K562 (cell line): Measurements from ENCODE around the gene KAZN. TPM values are rescaled to one million over a fixed set of nuclear protein-coding genes. Genes with fewer than 3 reads are reported as not detected.

Experiments used
- ARID1B ChIP-seq: fragments of 450-650 bp; IDR thresholded peaks from 2 replicates; pipeline ENCODE4 v1.6.1; 2016; ENCODE audit warnings: antibody characterized with exemption, mild to moderate bottlenecking, inconsistent platforms
- BCOR ChIP-seq: fragments of 450-650 bp; IDR thresholded peaks from 2 replicates; pipeline ENCODE4 v1.6.1; 2016
- BRD4 ChIP-seq: fragments of 200-600 bp; sonication (generic); IDR thresholded peaks from 2 replicates; pipeline ENCODE4 v1.6.1; 2017; ENCODE audit warnings: inconsistent platforms
- CBFA2T3 ChIP-seq: fragments of 450-650 bp; IDR thresholded peaks from 2 replicates; pipeline ENCODE4 v1.6.1; 2017
- EWSR1 ChIP-seq: fragments of 450-650 bp; IDR thresholded peaks from 2 replicates; pipeline ENCODE4 v1.6.1; 2018; ENCODE audit warnings: borderline replicate concordance, mild to moderate bottlenecking, low read depth, moderate library complexity; ENCODE audit not compliant: partially characterized antibody
- GATA2 ChIP-seq: sonication (generic); formaldehyde crosslinking; IDR thresholded peaks from 2 replicates; pipeline ENCODE4 v1.4.0; 2020; ENCODE audit warnings: mild to moderate bottlenecking, missing genetic modification reagents
- HDAC6 ChIP-seq: IDR thresholded peaks from 2 replicates; pipeline ENCODE4 v1.6.1; 2012; ENCODE audit warnings: low read depth, mild to moderate bottlenecking, control low read depth, inconsistent platforms, low read length, moderate library complexity
- HNRNPLL ChIP-seq: fragments of 200-400 bp; formaldehyde crosslinking; IDR thresholded peaks from 2 replicates; pipeline ENCODE4 v1.6.1; 2017; ENCODE audit warnings: low read length, low read depth, mild to moderate bottlenecking; ENCODE audit not compliant: poor library complexity, severe bottlenecking
- L3MBTL2 ChIP-seq: fragments of 450-650 bp; IDR thresholded peaks from 2 replicates; pipeline ENCODE4 v1.6.1; 2016; ENCODE audit warnings: mild to moderate bottlenecking, moderate library complexity
- NBN ChIP-seq: fragments of 450-650 bp; IDR thresholded peaks from 2 replicates; pipeline ENCODE4 v1.6.1; 2016; ENCODE audit warnings: low read depth, mild to moderate bottlenecking
- NCOA6 ChIP-seq: fragments of 450-650 bp; IDR thresholded peaks from 2 replicates; pipeline ENCODE4 v1.6.1; 2017; ENCODE audit warnings: mild to moderate bottlenecking
- POLR2A ChIP-seq: fragments of 450-650 bp; conservative IDR thresholded peaks from 2 replicates; pipeline ENCODE4 v1.6.1; 2016
- PYGO2 ChIP-seq: fragments of 450-650 bp; IDR thresholded peaks from 2 replicates; pipeline ENCODE4 v1.6.1; 2016; ENCODE audit warnings: mild to moderate bottlenecking, missing genetic modification characterization, moderate library complexity, missing compliant biosample characterization
- RAD51 ChIP-seq: fragments of 450-650 bp; IDR thresholded peaks from 2 replicates; pipeline ENCODE4 v1.7.1; 2016; ENCODE audit warnings: low read depth, mild to moderate bottlenecking, borderline replicate concordance
- RBM14 ChIP-seq: fragments of 200-400 bp; formaldehyde crosslinking; IDR thresholded peaks from 2 replicates; pipeline ENCODE4 v1.6.1; 2018; ENCODE audit warnings: low read depth, mild to moderate bottlenecking, low read length, moderate library complexity, borderline replicate concordance; ENCODE audit not compliant: insufficient read depth
- TFE3 ChIP-seq: fragments of 450-650 bp; formaldehyde crosslinking; IDR thresholded peaks from 2 replicates; pipeline ENCODE4 v1.4.0; 2020; ENCODE audit warnings: mild to moderate bottlenecking, mixed read lengths
- ZBTB2 ChIP-seq: fragments of 450-650 bp; IDR thresholded peaks from 2 replicates; pipeline ENCODE4 v1.6.1; 2016; ENCODE audit warnings: antibody characterized with exemption
- ZFP1 ChIP-seq: fragments of 450-650 bp; formaldehyde crosslinking; IDR thresholded peaks from 2 replicates; pipeline ENCODE4 v1.4.0; 2020; ENCODE audit warnings: mild to moderate bottlenecking, mixed read lengths
- ZNF699 ChIP-seq: fragments of 250-450 bp; sonication (Bioruptor Pico); IDR thresholded peaks from 2 replicates; pipeline ENCODE4 v1.8.0; 2021; ENCODE audit warnings: mild to moderate bottlenecking, moderate library complexity; ENCODE audit not compliant: insufficient replicate concordance
- ZNF717 ChIP-seq: fragments of 250-450 bp; sonication (Bioruptor Pico); IDR thresholded peaks from 2 replicates; pipeline ENCODE4 v1.5.0; 2021
- ZNF785 ChIP-seq: fragments of 250-450 bp; sonication (Bioruptor Pico); IDR thresholded peaks from 2 replicates; pipeline ENCODE4 v1.4.0; 2020; ENCODE audit warnings: mild to moderate bottlenecking
- polyA plus RNA-seq, 8 experiments: library from polyadenylated mRNA; depleted of rRNA in 4 of 8; stranded (reverse) in 5 of 8; unstranded in 3 of 8; fragments of >200 nt; fragmentation: Nextera tagmentation in 2 of 8; fragmentation: Illumina TruSeq in 1 of 8; extraction: Ambion mirVana in 2 of 8; extraction: Trizol in 1 of 8; gene quantifications; 2 replicates each; pipeline versions ENCODE4 v1.2.1 to v1.2.3, GENCODE V29; 2011 to 2014; ENCODE audit warnings: inconsistent platforms in 1 of 8, missing spikeins in 1 of 8
- total RNA-seq, 7 experiments: library from RNA; depleted of rRNA in 6 of 7; stranded (reverse); fragments of >200 nt in 6 of 7; fragmentation: Illumina TruSeq in 2 of 7; extraction: Trizol in 2 of 7; gene quantifications; 2 replicates each; pipeline versions ENCODE4 v1.2.1 to v1.2.3, GENCODE V29; 2011 to 2021; ENCODE audit warnings: low replicate concordance in 1 of 7
- TF ChIP-seq, protein P1 (sequence below): sonication (generic); formaldehyde crosslinking; IDR thresholded peaks from 2 replicates; pipeline ENCODE4 v1.8.0; 2022; ENCODE audit warnings: mild to moderate bottlenecking, missing genetic modification reagents
- TF ChIP-seq, protein P2 (sequence below): fragments of 450-650 bp; IDR thresholded peaks from 2 replicates; pipeline ENCODE4 v1.6.1; 2017; ENCODE audit warnings: mild to moderate bottlenecking, moderate library complexity
- TF ChIP-seq, protein P3 (sequence below): sonication (generic); formaldehyde crosslinking; IDR thresholded peaks from 2 replicates; pipeline ENCODE4 v1.5.0; 2020; ENCODE audit warnings: missing genetic modification reagents

Gene KAZN
- total and polyA plus RNA-seq, 9 of the 15 experiments (the other 6 are each of a cell fraction or from before 2014, with no cell fraction given) = 2.1 to 21.6 (median 5.4) TPM

DNA sequence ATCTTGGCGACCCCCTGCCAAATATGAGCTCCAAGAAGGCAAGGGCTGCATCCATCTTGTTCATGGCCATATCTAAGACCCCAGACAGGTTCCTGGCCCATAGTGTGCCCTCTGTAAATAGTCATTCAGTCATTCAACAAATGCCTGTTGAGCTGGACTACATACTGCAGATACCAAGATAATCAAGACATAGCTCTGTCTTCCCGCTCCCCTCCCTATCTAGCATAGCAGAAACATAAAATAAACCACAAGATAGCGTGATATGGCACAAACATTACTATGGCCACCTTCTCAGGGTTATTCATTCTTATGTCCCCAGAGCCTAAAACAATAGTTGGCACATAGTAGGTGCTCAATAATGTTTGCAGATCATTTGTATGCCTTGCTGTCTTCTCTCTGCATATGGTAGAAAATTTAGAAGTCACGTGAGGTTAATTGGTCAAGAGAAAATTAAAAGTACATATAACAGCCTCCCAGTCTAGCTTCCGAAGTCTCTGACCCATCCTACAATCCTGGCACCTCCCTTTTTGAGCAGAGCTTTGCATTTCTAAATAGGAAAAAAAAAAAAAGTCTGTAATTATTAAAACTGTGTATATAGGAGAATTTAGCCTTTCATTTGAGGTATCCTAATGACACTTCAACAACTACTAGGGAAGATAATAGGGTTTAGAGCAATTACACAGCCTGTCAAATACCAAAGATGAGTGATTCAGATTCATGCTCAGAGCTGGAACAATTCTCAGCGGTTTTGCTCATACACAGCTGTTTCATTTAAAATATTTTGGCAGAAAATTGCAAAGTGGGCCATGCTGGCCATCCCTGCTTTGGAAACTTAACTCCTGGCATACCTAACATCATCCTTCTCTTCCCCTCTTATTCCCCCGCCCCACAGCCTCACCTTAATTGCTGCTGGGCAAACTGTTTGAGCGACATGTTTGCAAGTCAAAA is 219.0 kb downstream of the KAZN start (continued):
- TF ChIP-seq NBN (no peak), HNRNPLL (no peak), RAD51 (no peak), ZBTB2 (no peak), RBM14 (no peak), TFE3 (CRISPR knock-in tag) (peak; percentile 94), PYGO2 (tag) (peak; percentile 21; the same call in 1 of the 2 replicates), EWSR1 (no peak), ZNF785 (no peak), L3MBTL2 (no peak), ZNF699 (CRISPR knock-in tag) (no peak), HDAC6 (no peak), GATA2 (peak; percentile 63; the same call in 1 of the 2 replicates), NCOA6 (no peak), ZNF717 (CRISPR knock-in tag) (no peak), ZFP1 (no peak), ARID1B (peak; percentile 96), POLR2A (no peak), BRD4 (no peak), CBFA2T3 (peak; percentile 93), BCOR (peak; percentile 71)
- TF ChIP-seq, protein P1, sequence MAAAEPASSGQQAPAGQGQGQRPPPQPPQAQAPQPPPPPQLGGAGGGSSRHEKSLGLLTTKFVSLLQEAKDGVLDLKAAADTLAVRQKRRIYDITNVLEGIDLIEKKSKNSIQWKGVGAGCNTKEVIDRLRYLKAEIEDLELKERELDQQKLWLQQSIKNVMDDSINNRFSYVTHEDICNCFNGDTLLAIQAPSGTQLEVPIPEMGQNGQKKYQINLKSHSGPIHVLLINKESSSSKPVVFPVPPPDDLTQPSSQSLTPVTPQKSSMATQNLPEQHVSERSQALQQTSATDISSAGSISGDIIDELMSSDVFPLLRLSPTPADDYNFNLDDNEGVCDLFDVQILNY = no peak
- TF ChIP-seq, protein P2, sequence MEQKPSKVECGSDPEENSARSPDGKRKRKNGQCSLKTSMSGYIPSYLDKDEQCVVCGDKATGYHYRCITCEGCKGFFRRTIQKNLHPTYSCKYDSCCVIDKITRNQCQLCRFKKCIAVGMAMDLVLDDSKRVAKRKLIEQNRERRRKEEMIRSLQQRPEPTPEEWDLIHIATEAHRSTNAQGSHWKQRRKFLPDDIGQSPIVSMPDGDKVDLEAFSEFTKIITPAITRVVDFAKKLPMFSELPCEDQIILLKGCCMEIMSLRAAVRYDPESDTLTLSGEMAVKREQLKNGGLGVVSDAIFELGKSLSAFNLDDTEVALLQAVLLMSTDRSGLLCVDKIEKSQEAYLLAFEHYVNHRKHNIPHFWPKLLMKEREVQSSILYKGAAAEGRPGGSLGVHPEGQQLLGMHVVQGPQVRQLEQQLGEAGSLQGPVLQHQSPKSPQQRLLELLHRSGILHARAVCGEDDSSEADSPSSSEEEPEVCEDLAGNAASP = no peak
- TF ChIP-seq, protein P3, sequence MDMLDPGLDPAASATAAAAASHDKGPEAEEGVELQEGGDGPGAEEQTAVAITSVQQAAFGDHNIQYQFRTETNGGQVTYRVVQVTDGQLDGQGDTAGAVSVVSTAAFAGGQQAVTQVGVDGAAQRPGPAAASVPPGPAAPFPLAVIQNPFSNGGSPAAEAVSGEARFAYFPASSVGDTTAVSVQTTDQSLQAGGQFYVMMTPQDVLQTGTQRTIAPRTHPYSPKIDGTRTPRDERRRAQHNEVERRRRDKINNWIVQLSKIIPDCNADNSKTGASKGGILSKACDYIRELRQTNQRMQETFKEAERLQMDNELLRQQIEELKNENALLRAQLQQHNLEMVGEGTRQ (CRISPR knock-in tag) = no peak
